GM21515 (cell line): ENCODE results near the gene CRYBG3.

Source experiments
- ATAC-seq: cut with Tn5 transposase; IDR thresholded peaks from one replicate; pipeline ENCODE4 v1.9.1; 2021; ENCODE audit not compliant: unreplicated experiment

The CRYBG3 gene

GRCh38 chr3:97835761-97836160, 13.9 kb downstream of the CRYBG3 start:
- ATAC-seq: no peak

GRCh38 chr3:97838393-97838792, 16.6 kb downstream of the CRYBG3 start:
- ATAC-seq: no peak

GRCh38 chr3:97839944-97840343, 18.1 kb downstream of the CRYBG3 start:
- ATAC-seq: no peak

GRCh38 chr3:97841304-97841703, 19.5 kb downstream of the CRYBG3 start:
- no peak for ATAC-seq

- ATAC-seq: no peak
These were observed 20.1 kb downstream of the CRYBG3 start for GRCh38 chr3:97841956-97842355.

- ATAC-seq: no peak
These were observed 27.0 kb downstream of the CRYBG3 start for GRCh38 chr3:97848779-97849178.

- no peak for ATAC-seq
These were observed 35.6 kb downstream of the CRYBG3 start for GRCh38 chr3:97857401-97857800.

- no peak for ATAC-seq
These were observed 38.6 kb downstream of the CRYBG3 start for GRCh38 chr3:97860364-97860763.

GRCh38 chr3:97862582-97862981, 40.8 kb downstream of the CRYBG3 start:
- no peak for ATAC-seq

- no peak for ATAC-seq
These were observed 41.2 kb downstream of the CRYBG3 start for GRCh38 chr3:97863031-97863430.

GRCh38 chr3:97863775-97864174, 42.0 kb downstream of the CRYBG3 start:
- ATAC-seq: no peak

GRCh38 chr3:97871186-97871585, 49.4 kb downstream of the CRYBG3 start:
- ATAC-seq: no peak

- no peak for ATAC-seq
These were observed 50.2 kb downstream of the CRYBG3 start for GRCh38 chr3:97871801-97872524.

GRCh38 chr3:97872525-97873042, 50.8 kb downstream of the CRYBG3 start:
- no peak for ATAC-seq

GRCh38 chr3:97880267-97880666, 58.5 kb downstream of the CRYBG3 start:
- no peak for ATAC-seq

- no peak for ATAC-seq
These were observed 61.3 kb downstream of the CRYBG3 start for GRCh38 chr3:97882975-97883598.

GRCh38 chr3:97883736-97884135, 61.9 kb downstream of the CRYBG3 start:
- ATAC-seq: no peak

GRCh38 chr3:97884586-97885123, 62.8 kb downstream of the CRYBG3 start:
- no peak for ATAC-seq

GRCh38 chr3:97885931-97886824, 64.4 kb downstream of the CRYBG3 start:
- no peak for ATAC-seq

GRCh38 chr3:97889814-97890213, 68.0 kb downstream of the CRYBG3 start:
- no peak for ATAC-seq

- ATAC-seq: no peak
These were observed 71.0 kb downstream of the CRYBG3 start for GRCh38 chr3:97892852-97893251.
